Tibial nerve (tissue), 4 donors: ENCODE results near the gene RAPGEF5. TPM values are rescaled to one million over a fixed set of nuclear protein-coding genes. Genes with fewer than 3 reads are reported as not detected.
A peak's percentile ranks its signal among the peaks of the same experiment; 100 is the strongest.

Source experiments
- DNase-seq, 2 donors: peaks; one replicate each; pipeline ENCODE4 v3.0.0-alpha.2; 2019; ENCODE audit warnings: low spot score in 2 of 2
- H3K27ac ChIP-seq, 4 donors: fragments of 200-600 bp; sonication (generic) in 3 of 4; one replicate each; pipeline ENCODE4 v1.5.1; 2017 to 2019; ENCODE audit warnings: mild to moderate bottlenecking in 1 of 4
- H3K27me3 ChIP-seq, 2 donors: fragments of 200-600 bp; sonication (generic) in 1 of 2; one replicate each; pipeline versions ENCODE4 v1.5.1 to v1.6.0; 2017 to 2019
- H3K36me3 ChIP-seq, 3 donors: fragments of 200-600 bp; sonication (generic); one replicate each; pipeline ENCODE4 v1.5.1; 2018 to 2019
- H3K4me1 ChIP-seq, 4 donors: fragments of 200-600 bp; sonication (generic) in 3 of 4; one replicate each; pipeline ENCODE4 v1.5.1; 2017 to 2019
- H3K4me3 ChIP-seq, 4 donors: fragments of 200-600 bp; sonication (generic) in 3 of 4; one replicate each; pipeline ENCODE4 v1.5.1; 2017 to 2019; ENCODE audit warnings: mild to moderate bottlenecking in 1 of 4, moderate library complexity in 1 of 4
- H3K9me3 ChIP-seq, 4 donors: fragments of 200-600 bp; sonication (generic) in 3 of 4; one replicate each; pipeline ENCODE4 v1.5.1; 2017 to 2019
- EP300 ChIP-seq, 2 donors: sonication (generic); formaldehyde crosslinking; IDR thresholded peaks; one replicate each; pipeline ENCODE4 v1.6.1; 2017; ENCODE audit warnings: antibody characterized with exemption in 2 of 2, mild to moderate bottlenecking in 1 of 2
- POLR2A ChIP-seq, 2 donors: fragments of 450-650 bp; IDR thresholded peaks; one replicate each; pipeline ENCODE4 v1.6.1; 2017; ENCODE audit warnings: antibody characterized with exemption in 2 of 2, mild to moderate bottlenecking in 2 of 2, moderate library complexity in 2 of 2
- WGBS, 2 donors: methylation state at CpG; one replicate each; pipeline ENCODE4 v1.1.5; 2018; 5-methylcytosine and 5-hydroxymethylcytosine counted together
- total RNA-seq, 4 donors: library from RNA; depleted of rRNA; stranded (reverse); fragments of >200 nt; gene quantifications; one replicate each; pipeline ENCODE4 v1.1.0, GENCODE V29; 2016
- TF ChIP-seq, protein P1 (sequence below), 5 experiments: fragments of 200-600 bp in 3 of 5; fragments of 450-650 bp in 2 of 5; sonication (generic) in 3 of 5; IDR thresholded peaks; one replicate each; pipeline ENCODE4 v1.5.1; 2016 to 2019; ENCODE audit warnings: antibody characterized with exemption in 5 of 5, mild to moderate bottlenecking in 3 of 5, moderate library complexity in 2 of 5

RAPGEF5 gene
- total RNA-seq, 4 donors from 2014 or later = 63.3 to 121 (median 76.9) TPM

DNA sequence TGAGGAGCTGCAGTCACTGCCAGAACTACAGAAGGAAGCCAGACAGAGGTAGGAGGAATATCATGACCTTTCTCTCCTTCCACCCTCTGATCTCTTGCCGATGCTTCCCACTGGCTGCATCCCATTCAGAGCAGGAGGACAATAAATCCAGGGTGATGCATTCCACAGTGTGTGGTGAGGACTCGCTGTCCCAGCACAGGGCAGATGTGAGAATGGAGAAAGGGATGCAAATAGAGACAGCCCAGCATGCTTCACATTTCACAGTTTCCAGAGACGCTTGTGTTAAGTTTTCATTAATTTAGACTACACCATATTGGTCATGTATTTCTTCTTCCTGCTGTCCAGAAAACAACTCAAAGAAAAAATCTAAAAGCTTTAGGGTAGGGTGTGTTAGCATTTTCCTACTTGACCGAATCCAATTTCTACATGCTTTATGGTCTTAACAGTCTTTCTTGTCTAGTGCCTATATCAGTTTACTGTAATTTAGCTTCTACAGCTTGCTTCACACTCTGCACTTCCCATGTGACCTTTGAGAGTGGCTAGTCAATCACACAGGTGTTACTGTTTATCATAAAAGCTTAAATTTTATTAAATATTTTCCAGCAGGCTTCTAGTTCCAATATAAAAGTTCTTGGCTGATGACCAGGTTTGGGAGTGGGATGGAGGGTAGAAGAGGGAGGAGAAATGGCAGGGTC, 155.6 kb downstream of the RAPGEF5 start:
- no peaks in the 10 kb centered on the region for H3K9me3 ChIP-seq
- no peak overlapping the region for H3K4me3 ChIP-seq
- H3K36me3 ChIP-seq = no peaks in the 10 kb centered on the region
- TF ChIP-seq POLR2A (IDR thresholded peaks at IDR 0.05) = no peak
- TF ChIP-seq, protein P1, sequence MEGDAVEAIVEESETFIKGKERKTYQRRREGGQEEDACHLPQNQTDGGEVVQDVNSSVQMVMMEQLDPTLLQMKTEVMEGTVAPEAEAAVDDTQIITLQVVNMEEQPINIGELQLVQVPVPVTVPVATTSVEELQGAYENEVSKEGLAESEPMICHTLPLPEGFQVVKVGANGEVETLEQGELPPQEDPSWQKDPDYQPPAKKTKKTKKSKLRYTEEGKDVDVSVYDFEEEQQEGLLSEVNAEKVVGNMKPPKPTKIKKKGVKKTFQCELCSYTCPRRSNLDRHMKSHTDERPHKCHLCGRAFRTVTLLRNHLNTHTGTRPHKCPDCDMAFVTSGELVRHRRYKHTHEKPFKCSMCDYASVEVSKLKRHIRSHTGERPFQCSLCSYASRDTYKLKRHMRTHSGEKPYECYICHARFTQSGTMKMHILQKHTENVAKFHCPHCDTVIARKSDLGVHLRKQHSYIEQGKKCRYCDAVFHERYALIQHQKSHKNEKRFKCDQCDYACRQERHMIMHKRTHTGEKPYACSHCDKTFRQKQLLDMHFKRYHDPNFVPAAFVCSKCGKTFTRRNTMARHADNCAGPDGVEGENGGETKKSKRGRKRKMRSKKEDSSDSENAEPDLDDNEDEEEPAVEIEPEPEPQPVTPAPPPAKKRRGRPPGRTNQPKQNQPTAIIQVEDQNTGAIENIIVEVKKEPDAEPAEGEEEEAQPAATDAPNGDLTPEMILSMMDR (IDR thresholded peaks at IDR 0.05) = no peak
- no peak for TF ChIP-seq EP300 (IDR thresholded peaks at IDR 0.05)
- peaks cover 0 to 52% (median 13%) of the 10 kb centered on the region in 4 donors for H3K4me1 ChIP-seq
- 78 to 79% methylated on average over 4 of the region's 4 CpGs for WGBS, 2 donors
- no peaks in the 10 kb centered on the region for H3K27me3 ChIP-seq
- H3K27ac ChIP-seq = peak overlapping the region in 1 of 4 donors; percentile 23
- DNase-seq = no peak

DNA sequence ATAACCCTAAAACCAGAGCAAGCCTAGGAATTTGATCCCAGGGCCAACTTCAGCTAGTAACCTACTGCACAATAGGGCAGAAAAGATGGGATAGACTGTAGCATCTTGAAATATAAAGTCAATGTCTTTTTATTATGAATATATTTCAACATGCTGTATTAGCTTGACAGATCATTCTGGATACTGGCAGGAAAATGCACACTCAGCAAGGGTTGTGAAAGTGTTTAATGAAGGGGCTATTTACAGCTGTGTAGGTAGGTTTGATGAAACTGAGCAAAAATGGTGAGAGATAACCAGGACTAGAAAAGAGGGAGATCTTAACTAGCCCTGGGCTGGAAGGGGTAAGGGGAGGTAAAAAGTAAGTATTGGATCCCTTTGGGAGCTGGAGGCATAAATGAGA, 156.2 kb downstream of the RAPGEF5 start:
- no peak overlapping the region for H3K4me3 ChIP-seq
- no peaks in the 10 kb centered on the region for H3K36me3 ChIP-seq
- no peaks in the 10 kb centered on the region for H3K9me3 ChIP-seq
- TF ChIP-seq POLR2A (IDR thresholded peaks at IDR 0.05) (no peak), EP300 (IDR thresholded peaks at IDR 0.05) (no peak)
- TF ChIP-seq, protein P1 (IDR thresholded peaks at IDR 0.05) = no peak
- H3K27ac ChIP-seq = peak overlapping the region in 1 of 4 donors; percentile 23
- peaks cover 0 to 46% (median 10%) of the 10 kb centered on the region in 4 donors for H3K4me1 ChIP-seq
- H3K27me3 ChIP-seq = no peaks in the 10 kb centered on the region
- no peak for DNase-seq

DNA sequence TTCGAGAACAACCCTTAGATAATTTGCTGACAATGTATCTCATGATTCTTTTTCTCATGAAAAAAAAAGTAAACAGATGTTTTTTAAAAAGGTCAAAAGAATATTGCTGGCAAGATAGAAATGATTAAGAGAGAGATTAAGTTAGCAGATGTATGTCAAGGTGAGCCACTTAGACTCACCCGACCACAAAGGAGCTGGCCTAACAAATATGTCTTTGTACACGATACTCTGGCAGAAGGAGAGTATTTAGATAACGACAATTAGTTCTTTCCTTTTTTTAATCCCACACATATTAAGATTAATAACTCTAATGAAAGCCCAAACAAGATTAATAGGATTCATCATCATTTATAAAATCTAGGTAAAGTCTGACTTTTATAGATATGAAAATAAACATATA, 156.7 kb downstream of the RAPGEF5 start:
- TF ChIP-seq EP300 (IDR thresholded peaks at IDR 0.05) (no peak), POLR2A (IDR thresholded peaks at IDR 0.05) (no peak)
- TF ChIP-seq, protein P1 (IDR thresholded peaks at IDR 0.05) = no peak

DNA sequence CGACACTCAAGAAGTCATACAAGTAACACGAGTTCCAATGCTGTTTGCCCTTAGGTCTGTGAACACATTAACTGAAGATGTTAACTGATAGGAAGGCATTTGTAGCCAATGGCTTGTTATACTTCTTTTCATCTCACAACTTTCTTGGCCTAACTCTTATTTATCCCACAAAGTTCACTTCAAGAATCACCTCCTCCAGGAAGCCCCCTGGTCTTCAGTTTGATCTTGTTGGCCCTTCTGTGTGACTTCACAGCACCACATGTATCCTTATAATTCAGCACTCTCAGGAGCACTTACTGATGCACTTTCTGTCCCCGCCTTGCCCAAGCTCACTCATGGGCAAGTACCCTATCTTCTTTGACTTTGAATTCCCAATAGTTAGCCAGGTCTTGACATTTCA, 159.6 kb downstream of the RAPGEF5 start:
- H3K4me3 ChIP-seq = no peak overlapping the region
- no peak overlapping the region for H3K27ac ChIP-seq
- no peaks in the 10 kb centered on the region for H3K27me3 ChIP-seq
- DNase-seq = no peak
- H3K9me3 ChIP-seq = no peaks in the 10 kb centered on the region
- no peaks in the 10 kb centered on the region for H3K36me3 ChIP-seq
- 90 to 95% methylated on average over 3 of the region's 3 CpGs for WGBS, 2 donors
- H3K4me1 ChIP-seq = peaks cover 0 to 34% (median under 1%) of the 10 kb centered on the region in 4 donors
- no peak for TF ChIP-seq EP300 (IDR thresholded peaks at IDR 0.05)
- TF ChIP-seq, protein P1 (IDR thresholded peaks at IDR 0.05) = no peak
- no peak for TF ChIP-seq POLR2A (IDR thresholded peaks at IDR 0.05)

More for the DNA sequence above, 156.7 kb downstream of the RAPGEF5 start:
- DNase-seq = no peak
- Histone ChIP-seq H3K27me3 (no peaks in the 10 kb centered on the region), H3K4me3 (no peak overlapping the region), H3K4me1 (peaks cover 0 to 41% (median 8%) of the 10 kb centered on the region in 4 donors), H3K9me3 (no peaks in the 10 kb centered on the region), H3K36me3 (no peaks in the 10 kb centered on the region), H3K27ac (no peak overlapping the region)
- 82 to 86% methylated on average over 4 of the region's 4 CpGs for WGBS, 2 donors

DNA sequence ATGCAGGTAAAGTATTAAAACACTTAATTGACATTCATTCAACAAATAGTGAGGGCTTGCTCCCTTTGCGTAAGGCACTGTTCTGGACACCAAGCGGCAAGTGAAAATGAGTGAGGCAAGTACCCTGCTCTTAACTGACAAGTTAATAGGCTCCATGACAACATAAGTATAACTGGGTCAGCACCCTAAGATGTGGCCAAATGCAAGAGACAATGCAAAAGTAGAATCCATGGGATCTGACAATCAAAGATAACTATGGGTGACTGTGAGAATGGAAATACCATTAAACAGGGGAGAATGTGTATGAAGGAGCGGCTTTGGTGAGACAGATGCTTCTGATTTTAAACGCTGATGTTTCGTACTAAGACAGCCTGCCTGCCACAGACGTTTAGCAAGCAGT, 160.5 kb downstream of the RAPGEF5 start:
- Histone ChIP-seq H3K36me3 (no peaks in the 10 kb centered on the region), H3K4me1 (peaks cover 0 to 24% (median 0%) of the 10 kb centered on the region in 4 donors), H3K27ac (no peak overlapping the region), H3K4me3 (no peak overlapping the region), H3K9me3 (no peaks in the 10 kb centered on the region), H3K27me3 (no peaks in the 10 kb centered on the region)
- 87 to 89% methylated on average over 6 of the region's 6 CpGs for WGBS, 2 donors
- DNase-seq = no peak
- no peak for TF ChIP-seq EP300 (IDR thresholded peaks at IDR 0.05)
- no peak for TF ChIP-seq POLR2A (IDR thresholded peaks at IDR 0.05)
- TF ChIP-seq, protein P1 (IDR thresholded peaks at IDR 0.05) = no peak
